ENCODE results near the gene MAGOH.
"Not testable (repeated sequence)": the region's sequence is repeated elsewhere in the genome, so short reads cannot be mapped to it uniquely, and the experiment has no call there.

MAGOH gene

GRCh38 chr1:53186533-53186932 lies 51.8 kb downstream of the MAGOH start:
- DNase-seq (ENCODE audit: low spot score) = no peak

DNA sequence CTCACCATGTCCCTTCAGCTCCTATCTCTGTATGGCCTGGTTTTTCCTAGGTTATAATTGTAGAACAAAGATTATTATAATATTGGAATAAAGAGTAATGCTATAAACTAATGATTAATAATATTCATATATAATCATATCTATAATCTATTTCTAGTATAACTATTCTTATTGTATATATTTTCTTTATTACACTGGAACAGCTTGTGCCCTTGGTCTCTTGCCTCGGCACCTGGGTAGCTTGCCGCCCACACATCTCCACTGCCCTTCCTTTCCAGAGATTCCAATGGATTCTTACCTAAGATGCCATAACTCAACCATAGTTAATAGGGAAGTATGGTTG lies 52.4 kb downstream of the MAGOH start:
- DNase-seq (ENCODE audit: low spot score) = not testable (repeated sequence)

DNA sequence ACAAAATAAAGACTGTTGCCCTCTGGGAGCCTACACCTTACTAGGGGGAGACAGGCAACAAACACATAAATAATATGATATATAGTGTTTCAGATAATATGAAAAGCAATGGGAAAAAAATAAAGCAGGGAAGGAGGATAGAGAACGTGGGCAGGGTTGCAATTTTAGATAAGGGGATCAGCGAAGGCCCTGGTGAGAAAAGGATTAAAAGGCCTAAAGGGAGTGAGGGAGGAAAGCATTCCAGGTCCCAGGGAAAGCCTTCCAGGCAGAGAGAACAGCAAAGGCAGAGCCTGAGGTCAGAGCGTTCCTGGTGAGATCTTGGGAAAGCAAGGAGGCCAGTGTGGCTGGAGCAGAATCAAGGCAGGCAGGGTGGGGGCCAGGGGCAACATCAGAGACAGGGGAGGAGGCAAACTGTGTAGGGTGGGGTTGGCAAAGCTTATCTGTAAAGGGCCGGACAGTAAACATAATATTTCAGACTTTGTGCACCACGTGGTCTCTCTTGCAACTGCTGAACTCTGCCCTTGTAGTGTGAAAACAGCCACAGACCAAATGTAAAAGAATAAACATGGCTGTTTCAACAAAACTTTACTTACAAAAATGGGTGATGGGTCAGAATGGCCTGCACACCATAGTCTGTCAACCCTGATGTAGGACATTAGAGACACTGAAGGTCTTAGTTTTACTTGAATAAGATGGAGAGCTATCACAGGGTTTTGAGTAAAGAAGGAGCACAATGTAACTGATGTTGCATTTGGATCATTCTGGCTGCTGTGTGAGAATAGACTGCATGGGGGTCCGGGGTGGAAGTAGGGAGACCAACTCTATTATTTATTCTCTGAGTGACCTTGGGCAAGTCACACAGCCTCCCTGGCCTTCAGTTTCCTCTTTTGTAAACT lies 55.0 kb downstream of the MAGOH start:
- peak; percentile 75 for DNase-seq (ENCODE audit: low spot score)

DNA sequence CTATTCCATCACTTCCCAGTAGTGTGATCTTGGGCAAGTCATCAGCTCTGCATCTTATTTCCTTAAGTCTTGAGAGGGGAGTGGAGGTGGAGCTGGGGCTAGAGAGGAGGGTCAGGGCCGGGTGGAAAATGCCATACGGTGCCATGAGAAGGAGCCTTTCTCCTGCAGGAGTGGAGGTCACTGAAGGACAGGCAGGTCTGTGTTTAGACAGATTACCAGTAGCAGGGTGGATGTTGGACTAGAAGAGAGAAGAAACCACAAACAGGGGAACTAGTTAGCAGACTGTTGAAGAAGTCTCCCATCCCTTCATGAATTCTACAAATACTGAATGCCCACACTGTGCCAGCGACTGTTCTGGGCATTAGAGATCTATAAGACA lies 55.6 kb downstream of the MAGOH start:
- no peak for DNase-seq (ENCODE audit: low spot score)

DNA sequence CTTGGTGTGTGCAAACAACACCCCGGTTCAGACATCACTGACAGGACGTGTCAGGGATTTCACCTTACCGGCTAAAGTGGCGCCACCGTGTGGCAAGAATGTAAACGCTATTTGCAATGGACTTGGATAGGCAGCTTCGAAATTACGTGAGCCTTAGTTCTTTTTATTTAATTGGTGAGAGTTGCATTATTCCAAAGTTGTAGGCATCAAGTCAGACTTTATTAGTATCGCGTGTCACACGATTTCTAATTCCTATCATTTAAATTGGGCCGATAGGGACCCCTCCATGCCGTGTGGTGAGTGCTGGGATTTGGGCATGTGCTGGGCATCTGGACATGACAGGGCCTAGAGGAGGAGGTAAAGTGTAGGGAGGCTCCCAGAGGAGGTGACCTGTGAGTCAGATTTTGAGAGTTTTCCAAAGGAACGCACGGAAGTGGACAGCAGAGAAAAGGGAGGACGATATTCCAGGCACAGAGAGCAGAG lies 56.2 kb downstream of the MAGOH start:
- no peak for DNase-seq (ENCODE audit: low spot score)

- no peak for DNase-seq (ENCODE audit: low spot score)
Observed at GRCh38 chr1:53180951-53181350, 57.4 kb downstream of the MAGOH start.

DNA sequence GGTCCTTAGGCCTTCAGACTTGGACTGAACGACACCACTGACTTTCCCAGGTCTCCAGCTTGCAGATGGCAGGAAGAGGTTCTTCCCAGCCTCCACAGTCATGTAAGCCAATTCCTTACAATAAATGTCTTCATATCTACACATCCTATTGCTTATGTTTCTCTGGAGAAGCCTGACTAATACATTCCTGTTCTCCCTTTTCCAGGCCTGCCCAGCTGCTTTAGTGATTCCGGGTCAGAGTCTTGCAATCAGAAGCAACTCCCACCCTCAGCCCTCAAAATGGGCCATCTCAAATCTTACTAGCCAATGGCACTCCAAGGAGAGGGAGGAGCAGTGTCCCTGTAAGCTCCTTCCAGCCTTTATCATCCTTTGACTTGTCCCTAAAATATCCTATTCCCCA lies 58.1 kb downstream of the MAGOH start:
- no peak for DNase-seq (ENCODE audit: low spot score)
